HG02798 (cell line): ENCODE measurements around the gene OR1J2.
"Not testable (repeated sequence)": the region's sequence is repeated elsewhere in the genome, so short reads cannot be mapped to it uniquely, and the experiment has no call there.

Source experiments
- ATAC-seq: cut with Tn5 transposase; IDR thresholded peaks from one replicate; pipeline ENCODE4 v1.9.1; 2021; ENCODE audit warnings: mild to moderate bottlenecking; ENCODE audit not compliant: unreplicated experiment, poor library complexity

OR1J2 gene

GRCh38 chr9:122510502-122510901, at the start of gene OR1J2:
OR1J2 (plus strand) TSS chr9:122510802; CDS start chr9:122510802, 0 bp downstream.
- no peak for ATAC-seq

GRCh38 chr9:122463828-122464632, 46.6 kb upstream of the OR1J2 start:
- peak; percentile 86 for ATAC-seq

GRCh38 chr9:122464633-122465567, 45.7 kb upstream of the OR1J2 start:
- peak; percentile 71 for ATAC-seq

GRCh38 chr9:122466456-122466855, 44.1 kb upstream of the OR1J2 start:
- no peak for ATAC-seq

GRCh38 chr9:122468735-122469134, 41.9 kb upstream of the OR1J2 start:
- no peak for ATAC-seq

GRCh38 chr9:122474561-122474960, 36.0 kb upstream of the OR1J2 start:
- ATAC-seq, result no peak

- no peak for ATAC-seq
Observed at GRCh38 chr9:122475717-122476116, 34.9 kb upstream of the OR1J2 start.

- no peak for ATAC-seq
Observed at GRCh38 chr9:122477346-122477745, 33.3 kb upstream of the OR1J2 start.

- no peak for ATAC-seq
Observed at GRCh38 chr9:122477826-122478225, 32.8 kb upstream of the OR1J2 start, which contains the start of gene OR1J1. OR1J1 (minus strand) TSS chr9:122477926; CDS start chr9:122477926, 0 bp downstream.

GRCh38 chr9:122479062-122479461, 31.5 kb upstream of the OR1J2 start:
- ATAC-seq, result no peak

GRCh38 chr9:122498883-122499288, 11.7 kb upstream of the OR1J2 start:
- ATAC-seq, result no peak

- no peak for ATAC-seq
Observed at GRCh38 chr9:122506964-122507363, 3.6 kb upstream of the OR1J2 start.

GRCh38 chr9:122518226-122518625, 7.6 kb downstream of the OR1J2 start:
- ATAC-seq, result no peak

- no peak for ATAC-seq
Observed at GRCh38 chr9:122518841-122519240, 8.2 kb downstream of the OR1J2 start, which contains the start of gene OR1J4. OR1J4 (plus strand) TSS chr9:122519141; CDS start chr9:122519141, 0 bp downstream.

- no peak for ATAC-seq
Observed at GRCh38 chr9:122519376-122519775, 8.8 kb downstream of the OR1J2 start.

GRCh38 chr9:122526602-122527001, 16.0 kb downstream of the OR1J2 start:
- ATAC-seq, result no peak

- ATAC-seq, result no peak
Observed at GRCh38 chr9:122527193-122527592, 16.6 kb downstream of the OR1J2 start, which contains the start of gene OR1N1. OR1N1 (minus strand) TSS chr9:122527293; CDS start chr9:122527293, 0 bp downstream.

GRCh38 chr9:122531157-122531556, 20.6 kb downstream of the OR1J2 start:
- not testable (repeated sequence) for ATAC-seq

GRCh38 chr9:122536134-122536533, 25.5 kb downstream of the OR1J2 start:
- no peak for ATAC-seq

- not testable (repeated sequence) for ATAC-seq
Observed at GRCh38 chr9:122537066-122537465, 26.5 kb downstream of the OR1J2 start.

- no peak for ATAC-seq
Observed at GRCh38 chr9:122538757-122539156, 28.2 kb downstream of the OR1J2 start.
